HCT116 (cell line): ENCODE results near the gene ZDHHC1. TPM values are rescaled to one million over a fixed set of nuclear protein-coding genes. Genes with fewer than 3 reads are reported as not detected.

Experiments used
- ATAC-seq: fragments of 200-7000 bp; cut with Tn5 transposase; 2 replicates; pipeline ENCODE4 v1.9.1; 2020; ENCODE audit warnings: mild to moderate bottlenecking, moderate library complexity
- BruUV-seq: library from RNA; stranded (reverse); fragments of 400-500 nt; replicated peaks from 2 replicates; lab custom pipeline; 2021; lab: Mats Ljungman, UMichigan
- CTCF ChIA-PET: fragments of 300-600 bp; sonication (Branson Sonifier 250); formaldehyde crosslinking; loops from one replicate; lab custom pipeline; 2021; ENCODE audit warnings: antibody characterized with exemption; lab: Charles Lee
- POLR2A ChIA-PET: fragments of 300-600, 350-600 bp; sonication (Branson Sonifier 250); formaldehyde crosslinking; loops from one replicate; lab custom pipeline; 2021; ENCODE audit warnings: antibody characterized with exemption; lab: Charles Lee
- RAD21 ChIA-PET, 2 experiments: fragments of 300-600 bp; sonication (Branson Sonifier 250); formaldehyde crosslinking; loops; one replicate each; lab custom pipeline; 2023; ENCODE audit warnings: low total read pairs in 2 of 2; ENCODE audit not compliant: uncharacterized antibody in 2 of 2, unreplicated experiment in 2 of 2, low non-redundant PET in 1 of 2; lab: Charles Lee
- DNase-seq: peaks from one replicate; pipeline ENCODE4 v3.0.0-alpha.2; 2010; ENCODE audit warnings: low read depth, low spot score
- H2AFZ ChIP-seq: fragments of 200-600 bp; shearing (Covaris generic), sonication (generic); 2 replicates; pipeline ENCODE4 v1.6.1; 2017; ENCODE audit warnings: low read depth, mixed run types, mixed read lengths, antibody characterized with exemption, low read length; ENCODE audit not compliant: poor library complexity, severe bottlenecking
- H3K27ac ChIP-seq: 2 replicates; pipeline ENCODE4 v1.5.1; 2012; ENCODE audit warnings: low read depth, low read length
- H3K27me3 ChIP-seq: fragments of 200-600 bp; sonication (generic); 2 replicates; pipeline ENCODE4 v1.6.1; 2016; ENCODE audit warnings: mixed run types, low read length, mixed read lengths; ENCODE audit not compliant: insufficient read depth
- H3K36me3 ChIP-seq, 2 experiments: fragments of 200-500 bp in 1 of 2; fragments of 200-600 bp in 1 of 2; sonication (Bioruptor generic) in 1 of 2; sonication (generic) in 1 of 2; 2 replicates each; pipeline versions ENCODE4 v1.5.1 to v1.6.1; 2014 to 2016; ENCODE audit warnings: low read length in 2 of 2, inconsistent platforms in 1 of 2, mixed read lengths in 1 of 2, mixed run types in 1 of 2; ENCODE audit not compliant: insufficient read depth in 2 of 2, control insufficient read depth in 1 of 2
- H3K4me1 ChIP-seq, 2 experiments: fragments of 200-600 bp in 1 of 2; sonication (generic) in 1 of 2; 2 replicates each; pipeline versions ENCODE4 v1.5.1 to v1.6.1; 2012 to 2017; ENCODE audit warnings: low read length in 2 of 2, inconsistent platforms in 1 of 2, mild to moderate bottlenecking in 1 of 2, mixed read lengths in 1 of 2, mixed run types in 1 of 2, moderate library complexity in 1 of 2; ENCODE audit not compliant: insufficient read depth in 2 of 2, control insufficient read depth in 1 of 2
- H3K4me2 ChIP-seq: fragments of 200-600 bp; sonication (generic); 2 replicates; pipeline ENCODE4 v1.6.1; 2017; ENCODE audit warnings: mixed run types, low read length, mixed read lengths
- H3K4me3 ChIP-seq, 2 experiments: fragments of 200-600 bp in 1 of 2; sonication (generic) in 1 of 2; replicated peaks in 1 of 2; 2 replicates each; pipeline ENCODE4 v1.5.1; 2011 to 2016; ENCODE audit warnings: low read length in 2 of 2, control low read depth in 1 of 2, low read depth in 1 of 2, mild to moderate bottlenecking in 1 of 2, mixed read lengths in 1 of 2, mixed run types in 1 of 2
- H3K79me2 ChIP-seq: fragments of 200-600 bp; sonication (generic); 2 replicates; pipeline ENCODE4 v1.6.1; 2017; ENCODE audit warnings: mild to moderate bottlenecking, mixed run types, low read length, moderate library complexity, mixed read lengths; ENCODE audit not compliant: insufficient read depth
- H3K9ac ChIP-seq: fragments of 200-600 bp; sonication (generic); 2 replicates; pipeline ENCODE4 v1.6.1; 2016; ENCODE audit warnings: low read length, mixed read lengths
- H3K9me2 ChIP-seq: fragments of 200-600 bp; sonication (generic), shearing (Covaris generic); 2 replicates; pipeline ENCODE4 v1.6.1; 2017; ENCODE audit warnings: mixed run types, mild to moderate bottlenecking, moderate library complexity; ENCODE audit not compliant: insufficient read depth
- H3K9me3 ChIP-seq, 2 experiments: fragments of 200-500 bp in 1 of 2; fragments of 200-600 bp in 1 of 2; sonication (Bioruptor generic) in 1 of 2; sonication (generic) in 1 of 2; 2 replicates each; pipeline ENCODE4 v1.6.1; 2014 to 2017; ENCODE audit warnings: low read length in 2 of 2, mixed read lengths in 2 of 2, inconsistent platforms in 1 of 2, low read depth in 1 of 2, mild to moderate bottlenecking in 1 of 2, mixed run types in 1 of 2, moderate library complexity in 1 of 2; ENCODE audit not compliant: control insufficient read depth in 1 of 2, insufficient read depth in 1 of 2
- H4K20me1 ChIP-seq: fragments of 200-600 bp; sonication (generic), shearing (Covaris generic); 2 replicates; pipeline ENCODE4 v1.6.1; 2017; ENCODE audit warnings: mixed run types, mild to moderate bottlenecking, moderate library complexity; ENCODE audit not compliant: insufficient read depth
- ATF3 ChIP-seq: IDR thresholded peaks from 2 replicates; pipeline ENCODE4 v1.6.1; 2012
- CEBPB ChIP-seq: IDR thresholded peaks from 2 replicates; pipeline ENCODE4 v1.6.1; 2012; ENCODE audit warnings: low read depth
- EZH2 ChIP-seq: fragments of 200-600 bp; sonication (generic); IDR thresholded peaks from 2 replicates; pipeline ENCODE4 v1.6.1; 2017; ENCODE audit warnings: antibody characterized with exemption, mixed run types
- JUND ChIP-seq: IDR thresholded peaks from 2 replicates; pipeline ENCODE4 v1.6.1; 2012
- POLR2AphosphoS5 ChIP-seq: IDR thresholded peaks from 2 replicates; pipeline ENCODE4 v1.6.1; 2011; ENCODE audit warnings: mild to moderate bottlenecking, low read depth, low read length, moderate library complexity
- SRF ChIP-seq: IDR thresholded peaks from 2 replicates; pipeline ENCODE4 v1.6.1; 2012; ENCODE audit warnings: low read depth
- TCF7L2 ChIP-seq: IDR thresholded peaks from 2 replicates; pipeline ENCODE4 v1.7.0; 2011; ENCODE audit warnings: borderline replicate concordance, inconsistent platforms; ENCODE audit not compliant: insufficient read depth, insufficient read length; ENCODE audit errors: extremely low read depth
- YY1 ChIP-seq: IDR thresholded peaks from 2 replicates; pipeline ENCODE4 v1.6.1; 2011; ENCODE audit warnings: low read length, low read depth, moderate library complexity, mild to moderate bottlenecking; ENCODE audit not compliant: insufficient replicate concordance; ENCODE audit errors: extremely low read depth
- intact Hi-C: fragments of 100-400 bp; cut with micrococcal nuclease; formaldehyde crosslinking; loops from 2 replicates; pipeline ENCODE4 v1.10.0; 2022
- total RNA-seq: library from RNA; stranded (reverse); gene quantifications from one replicate; pipeline ENCODE4 v1.2.1, GENCODE V29; 2021; ENCODE audit not compliant: unreplicated experiment
- TF ChIP-seq, protein P1 (sequence below), 3 experiments: fragments of 200-600 bp in 1 of 3; sonication (generic) in 1 of 3; IDR thresholded peaks in 2 of 3; conservative IDR thresholded peaks in 1 of 3; 2 replicates each; pipeline ENCODE4 v1.5.1; 2012 to 2017; ENCODE audit warnings: low read depth in 2 of 3, low read length in 2 of 3, antibody characterized with exemption in 1 of 3, borderline replicate concordance in 1 of 3, control low read depth in 1 of 3, mild to moderate bottlenecking in 1 of 3, mixed read lengths in 1 of 3, mixed run types in 1 of 3, moderate library complexity in 1 of 3; ENCODE audit not compliant: insufficient read depth in 1 of 3
- TF ChIP-seq, protein P2 (sequence below): IDR thresholded peaks from 2 replicates; pipeline ENCODE4 v1.6.1; 2011; ENCODE audit warnings: mild to moderate bottlenecking, low read length, moderate library complexity; ENCODE audit not compliant: insufficient replicate concordance; ENCODE audit errors: extremely low read depth

Gene ZDHHC1
- total RNA-seq, 1 experiment from 2014 or later, result 9.1 TPM

GRCh38 chr16:67444259-67445125, 28.2 kb upstream of the ZDHHC1 start:
- no peak for DNase-seq
- H3K27me3 ChIP-seq, result no peaks in the 10 kb centered on the region
- intact Hi-C loops, result no loop called here
- H3K9me3 ChIP-seq, result no peaks in the 10 kb centered on the region
- H2AFZ ChIP-seq, result no peak overlapping the region
- ATAC-seq, result no peak
- H3K9me2 ChIP-seq, result no peaks in the 10 kb centered on the region
- ChIA-PET POLR2A (interaction anchor here (1.1 kb wide), 1 partner anchor 14 kb away, joined by 3 read pairs; the partner anchor contains the start of gene HSD11B2), CTCF (no interaction called here), RAD21 (no interaction called here)
- no peaks in the 10 kb centered on the region for H3K79me2 ChIP-seq
- no peaks in the 10 kb centered on the region for H4K20me1 ChIP-seq
- no peak overlapping the region for H3K4me3 ChIP-seq
- H3K36me3 ChIP-seq, result no peaks in the 10 kb centered on the region; a peak in 1 of 4 replicates
- no TSS peak for BruUV-seq
- TF ChIP-seq EZH2 (no peak), ATF3 (no peak), POLR2AphosphoS5 (no peak), JUND (no peak), SRF (no peak), TCF7L2 (no peak), CEBPB (no peak), YY1 (no peak)
- TF ChIP-seq, protein P1, sequence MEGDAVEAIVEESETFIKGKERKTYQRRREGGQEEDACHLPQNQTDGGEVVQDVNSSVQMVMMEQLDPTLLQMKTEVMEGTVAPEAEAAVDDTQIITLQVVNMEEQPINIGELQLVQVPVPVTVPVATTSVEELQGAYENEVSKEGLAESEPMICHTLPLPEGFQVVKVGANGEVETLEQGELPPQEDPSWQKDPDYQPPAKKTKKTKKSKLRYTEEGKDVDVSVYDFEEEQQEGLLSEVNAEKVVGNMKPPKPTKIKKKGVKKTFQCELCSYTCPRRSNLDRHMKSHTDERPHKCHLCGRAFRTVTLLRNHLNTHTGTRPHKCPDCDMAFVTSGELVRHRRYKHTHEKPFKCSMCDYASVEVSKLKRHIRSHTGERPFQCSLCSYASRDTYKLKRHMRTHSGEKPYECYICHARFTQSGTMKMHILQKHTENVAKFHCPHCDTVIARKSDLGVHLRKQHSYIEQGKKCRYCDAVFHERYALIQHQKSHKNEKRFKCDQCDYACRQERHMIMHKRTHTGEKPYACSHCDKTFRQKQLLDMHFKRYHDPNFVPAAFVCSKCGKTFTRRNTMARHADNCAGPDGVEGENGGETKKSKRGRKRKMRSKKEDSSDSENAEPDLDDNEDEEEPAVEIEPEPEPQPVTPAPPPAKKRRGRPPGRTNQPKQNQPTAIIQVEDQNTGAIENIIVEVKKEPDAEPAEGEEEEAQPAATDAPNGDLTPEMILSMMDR (IDR thresholded peaks at IDR 0.05 in 2 of 3, conservative IDR thresholded peaks at IDR 0.05 in 1 of 3; ENCODE audit: borderline replicate concordance in 1 of 3, insufficient read depth in 1 of 3, low read depth in 2 of 3, low read length in 2 of 3), result no peak
- TF ChIP-seq, protein P2, sequence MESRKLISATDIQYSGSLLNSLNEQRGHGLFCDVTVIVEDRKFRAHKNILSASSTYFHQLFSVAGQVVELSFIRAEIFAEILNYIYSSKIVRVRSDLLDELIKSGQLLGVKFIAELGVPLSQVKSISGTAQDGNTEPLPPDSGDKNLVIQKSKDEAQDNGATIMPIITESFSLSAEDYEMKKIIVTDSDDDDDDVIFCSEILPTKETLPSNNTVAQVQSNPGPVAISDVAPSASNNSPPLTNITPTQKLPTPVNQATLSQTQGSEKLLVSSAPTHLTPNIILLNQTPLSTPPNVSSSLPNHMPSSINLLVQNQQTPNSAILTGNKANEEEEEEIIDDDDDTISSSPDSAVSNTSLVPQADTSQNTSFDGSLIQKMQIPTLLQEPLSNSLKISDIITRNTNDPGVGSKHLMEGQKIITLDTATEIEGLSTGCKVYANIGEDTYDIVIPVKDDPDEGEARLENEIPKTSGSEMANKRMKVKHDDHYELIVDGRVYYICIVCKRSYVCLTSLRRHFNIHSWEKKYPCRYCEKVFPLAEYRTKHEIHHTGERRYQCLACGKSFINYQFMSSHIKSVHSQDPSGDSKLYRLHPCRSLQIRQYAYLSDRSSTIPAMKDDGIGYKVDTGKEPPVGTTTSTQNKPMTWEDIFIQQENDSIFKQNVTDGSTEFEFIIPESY, result no peak
- no peak overlapping the region for H3K27ac ChIP-seq
- no peak overlapping the region for H3K9ac ChIP-seq
- no peak overlapping the region for H3K4me2 ChIP-seq
- H3K4me1 ChIP-seq, result peaks cover 0 to 3% of the 10 kb centered on the region in 2 experiments; a peak in 1 of 4 replicates
